Adrenal gland (tissue), 12 donors: ENCODE results near the gene CELA3B. TPM values are rescaled to one million over a fixed set of nuclear protein-coding genes. Genes with fewer than 3 reads are reported as not detected.

Experiments used
- DNase-seq, 7 donors: peaks; one replicate each; pipeline ENCODE4 v3.0.0-alpha.2; 2019 to 2020
- H3K27ac ChIP-seq, 5 donors: fragments of 200-600 bp; sonication (generic) in 4 of 5; 1 replicate in 3 of 5; 2 replicates in 2 of 5; pipeline versions ENCODE4 v1.5.1 to v1.8.0; 2016 to 2020; ENCODE audit warnings: mild to moderate bottlenecking in 1 of 5
- H3K27me3 ChIP-seq: fragments of 200-600 bp; 2 replicates; pipeline ENCODE4 v1.8.0; 2021
- H3K36me3 ChIP-seq, 2 donors: fragments of 200-600 bp; replicated peaks in 1 of 2; 1 replicate in 1 of 2; 2 replicates in 1 of 2; pipeline versions ENCODE4 v1.5.1 to v1.8.0; 2018 to 2022
- H3K4me1 ChIP-seq, 2 donors: fragments of 200-600 bp; replicated peaks in 1 of 2; 1 replicate in 1 of 2; 2 replicates in 1 of 2; pipeline versions ENCODE4 v1.5.1 to v1.8.0; 2018 to 2021
- H3K4me3 ChIP-seq, 4 donors: fragments of 200-600 bp; sonication (generic) in 3 of 4; one replicate each; pipeline ENCODE4 v1.5.1; 2016 to 2018
- H3K9me3 ChIP-seq, 3 donors: fragments of 200-600 bp; sonication (generic) in 1 of 3; replicated peaks in 1 of 3; 1 replicate in 2 of 3; 2 replicates in 1 of 3; pipeline versions ENCODE4 v1.5.1 to v1.8.0; 2016 to 2021
- POLR2A ChIP-seq, 2 donors: fragments of 450-650 bp; IDR thresholded peaks; one replicate each; pipeline ENCODE4 v1.6.1; 2017; ENCODE audit warnings: antibody characterized with exemption in 2 of 2, mild to moderate bottlenecking in 2 of 2, moderate library complexity in 1 of 2
- WGBS, 4 donors: extraction: QIAGEN DNeasy Blood & Tissue Kit in 2 of 4; methylation state at CpG; one replicate each; pipeline versions ENCODE4 v1.1.5 to v1.1.7; 2013 to 2017; 5-methylcytosine and 5-hydroxymethylcytosine counted together
- intact Hi-C, 2 donors: fragments of 100-400 bp; cut with DNase I; formaldehyde crosslinking; loops; one replicate each; pipeline versions ENCODE4 v1.14.1 to v1.15.0; 2022 to 2023
- polyA plus RNA-seq, 3 donors: library from polyadenylated mRNA; stranded (reverse); fragments of 200-250 nt in 2 of 3; fragments of 350-450 nt in 1 of 3; fragmentation: Illumina TruSeq in 1 of 3; extraction: RNeasy Lipid Tissue Mini Kit (QIAGEN cat#74804) in 1 of 3; gene quantifications; one replicate each; pipeline ENCODE4 v1.2.3, GENCODE V29; 2013 to 2014
- total RNA-seq, 9 donors: library from RNA; depleted of rRNA in 4 of 9; stranded (reverse); fragments of >200 nt in 4 of 9; fragments of 120-200 nt in 1 of 9; fragmentation: NEBNext Ultra II Directional in 1 of 9; extraction: Animal tissue kit (Norgen Biotek cat#: 25700) in 1 of 9; gene quantifications; one replicate each; pipeline versions ENCODE4 v1.1.0 to v1.2.4, GENCODE V29; 2013 to 2023
- TF ChIP-seq, protein P1 (sequence below), 6 experiments: fragments of 450-650 bp in 4 of 6; fragments of 200-600 bp in 2 of 6; sonication (generic) in 1 of 6; IDR thresholded peaks; 1 replicate in 5 of 6; 2 replicates in 1 of 6; pipeline versions ENCODE4 v1.5.1 to v1.8.0; 2016 to 2021; ENCODE audit warnings: antibody characterized with exemption in 6 of 6, mild to moderate bottlenecking in 2 of 6, moderate library complexity in 1 of 6
- donor health status: healthy with polysubstance abuse.
- donor health status: Bipolar disorder and iron deficiency.
- donor health status: DM: yes; HTN: yes; CAD: no.
- donor health status: DM: no; HTN: no; CAD: no.
- donor health status: DM: no; HTN: no; CAD: no.
- donor health status: DM: yes; HTN: yes; CAD: no.

CELA3B gene
- total and polyA plus RNA-seq, 12 donors = 0.80 to 7.0 (median 0.84) TPM; not detected in 7

DNA sequence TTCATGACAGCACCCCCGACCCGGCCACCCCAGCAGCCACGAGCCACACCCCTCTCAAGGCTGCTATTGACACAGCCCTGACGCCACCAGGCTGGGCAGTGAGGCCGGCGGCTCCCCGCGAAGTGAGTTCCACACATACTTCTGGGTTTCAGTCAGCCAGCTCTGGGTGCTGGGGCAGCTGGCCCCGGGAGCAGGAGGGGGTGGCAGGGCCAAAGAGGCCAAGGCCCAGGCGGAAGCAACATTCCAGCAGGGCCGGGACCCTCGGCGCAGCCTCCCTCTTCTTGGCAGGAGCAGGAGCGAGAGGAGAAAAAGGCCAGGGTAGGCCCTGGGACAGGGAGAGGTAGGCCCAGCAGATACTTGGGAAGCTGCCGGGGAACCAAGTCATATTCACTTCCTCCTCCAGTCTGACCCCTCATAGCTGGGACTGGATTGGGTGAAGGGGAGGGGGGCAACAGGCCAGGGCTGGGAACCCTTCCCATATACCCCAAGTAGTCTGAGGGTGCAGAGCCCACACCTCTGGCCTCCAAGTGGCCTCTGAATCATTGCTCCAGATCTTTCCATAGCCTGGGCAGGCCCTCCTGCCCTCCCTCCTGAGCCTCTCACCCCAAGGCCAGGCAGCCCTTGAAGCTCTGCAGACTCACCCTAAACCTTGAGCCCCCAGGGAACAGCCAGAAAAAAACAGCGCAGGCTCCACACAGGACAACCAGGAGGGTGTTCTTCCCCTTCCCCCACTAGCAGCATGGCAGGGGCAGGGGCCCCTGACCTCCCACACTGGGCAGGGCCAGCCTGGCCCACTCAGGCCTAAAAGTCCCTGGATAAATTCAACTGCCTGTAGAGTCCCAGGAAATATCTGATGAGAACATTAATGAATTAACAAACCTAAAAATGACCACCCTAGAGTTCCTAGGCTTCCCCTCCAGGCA is 45.4 kb upstream of the CELA3B start:
- Histone ChIP-seq H3K27ac (peak overlapping the region; percentile 86 to 98 (median 95)), H3K36me3 (no peaks in the 10 kb centered on the region), H3K9me3 (no peaks in the 10 kb centered on the region), H3K4me3 (no peak overlapping the region), H3K4me1 (peaks cover 84 to 93% of the 10 kb centered on the region in 2 donors), H3K27me3 (no peaks in the 10 kb centered on the region)
- 7 to 24% (median 16%) methylated on average over 9 to 16 of the region's 16 CpGs for WGBS, 4 donors
- intact Hi-C loops = no loop called here
- DNase-seq = peak; percentile 81 to 92 (median 89)
- TF ChIP-seq, protein P1, sequence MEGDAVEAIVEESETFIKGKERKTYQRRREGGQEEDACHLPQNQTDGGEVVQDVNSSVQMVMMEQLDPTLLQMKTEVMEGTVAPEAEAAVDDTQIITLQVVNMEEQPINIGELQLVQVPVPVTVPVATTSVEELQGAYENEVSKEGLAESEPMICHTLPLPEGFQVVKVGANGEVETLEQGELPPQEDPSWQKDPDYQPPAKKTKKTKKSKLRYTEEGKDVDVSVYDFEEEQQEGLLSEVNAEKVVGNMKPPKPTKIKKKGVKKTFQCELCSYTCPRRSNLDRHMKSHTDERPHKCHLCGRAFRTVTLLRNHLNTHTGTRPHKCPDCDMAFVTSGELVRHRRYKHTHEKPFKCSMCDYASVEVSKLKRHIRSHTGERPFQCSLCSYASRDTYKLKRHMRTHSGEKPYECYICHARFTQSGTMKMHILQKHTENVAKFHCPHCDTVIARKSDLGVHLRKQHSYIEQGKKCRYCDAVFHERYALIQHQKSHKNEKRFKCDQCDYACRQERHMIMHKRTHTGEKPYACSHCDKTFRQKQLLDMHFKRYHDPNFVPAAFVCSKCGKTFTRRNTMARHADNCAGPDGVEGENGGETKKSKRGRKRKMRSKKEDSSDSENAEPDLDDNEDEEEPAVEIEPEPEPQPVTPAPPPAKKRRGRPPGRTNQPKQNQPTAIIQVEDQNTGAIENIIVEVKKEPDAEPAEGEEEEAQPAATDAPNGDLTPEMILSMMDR (IDR thresholded peaks at IDR 0.05) = no peak
- TF ChIP-seq POLR2A (IDR thresholded peaks at IDR 0.05) = peak in 1 of 2 donors; percentile 41

DNA sequence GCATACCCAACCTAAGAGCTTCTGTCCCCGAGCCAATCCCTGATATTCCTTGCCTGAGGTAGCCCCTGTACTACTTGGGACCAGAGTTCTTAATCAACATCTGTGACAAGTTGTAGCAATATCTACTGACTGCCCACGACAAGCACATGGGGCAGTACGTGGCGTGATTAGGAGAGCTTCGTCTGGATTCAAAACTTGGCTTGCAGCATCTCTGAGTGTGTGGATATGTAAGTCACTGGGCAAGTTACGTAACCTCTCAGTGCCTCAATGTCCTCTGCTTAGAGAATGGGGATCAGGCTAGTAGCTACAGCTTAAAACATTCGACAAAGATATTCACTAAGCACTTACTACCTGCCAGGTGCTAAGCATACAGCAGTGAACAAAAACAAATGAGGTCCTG is 44.7 kb upstream of the CELA3B start:
- H3K9me3 ChIP-seq = no peaks in the 10 kb centered on the region
- DNase-seq = peak; percentile 62 to 91 (median 84)
- no peaks in the 10 kb centered on the region for H3K36me3 ChIP-seq
- no peak overlapping the region for H3K4me3 ChIP-seq
- TF ChIP-seq, protein P1 (IDR thresholded peaks at IDR 0.05) = no peak
- TF ChIP-seq POLR2A (IDR thresholded peaks at IDR 0.05) = peak in 1 of 2 donors; percentile 41
- peaks cover 80 to 86% of the 10 kb centered on the region in 2 donors for H3K4me1 ChIP-seq
- intact Hi-C loops = no loop called here
- WGBS, 4 donors = 20 to 33% (median 24%) methylated on average over 7 of the region's 7 CpGs
- no peaks in the 10 kb centered on the region for H3K27me3 ChIP-seq
- peak overlapping the region; percentile 86 to 98 (median 95) for H3K27ac ChIP-seq

DNA sequence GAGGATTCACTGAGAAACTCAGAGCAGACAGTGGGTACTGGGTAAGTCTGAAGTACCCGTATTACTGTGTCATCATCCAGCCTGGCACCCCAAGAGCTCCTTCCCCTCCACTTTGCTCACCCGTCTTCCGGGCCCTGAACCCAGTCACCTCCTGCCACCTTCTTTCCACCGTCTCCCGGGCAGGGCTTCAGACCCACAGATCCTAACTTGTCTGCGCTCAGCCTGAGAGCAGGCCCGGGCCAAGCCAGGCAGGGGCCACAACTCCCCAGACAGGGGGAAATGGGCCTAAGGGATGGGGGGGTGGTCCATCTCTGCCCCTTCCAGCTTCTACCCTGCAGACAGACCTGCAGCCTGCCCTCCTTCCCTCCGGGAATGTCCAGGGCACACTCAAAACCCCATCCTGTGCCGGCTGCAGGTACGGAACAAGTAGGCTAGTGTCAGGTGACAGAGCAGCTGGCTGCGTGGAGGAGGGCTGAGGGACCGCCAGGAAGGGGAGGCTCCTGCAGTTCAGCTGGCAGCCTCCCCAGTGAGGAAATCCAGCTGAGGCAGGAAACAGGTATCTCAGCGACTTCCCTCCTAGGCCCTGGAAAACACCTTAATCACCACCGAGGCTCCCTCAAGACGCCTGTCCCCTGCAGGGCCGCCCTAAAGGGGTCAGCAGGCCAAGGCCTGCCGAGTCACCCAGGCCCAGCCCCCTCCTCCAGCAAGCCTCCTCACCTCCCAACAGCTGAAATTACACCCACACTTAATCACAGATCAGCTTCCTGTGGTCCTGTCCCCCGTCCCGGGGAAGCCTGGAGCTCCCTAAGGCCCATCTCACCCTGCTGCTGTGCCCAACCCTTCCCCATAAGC is 43.2 kb upstream of the CELA3B start:
- Histone ChIP-seq H3K27ac (peak overlapping the region; percentile 71 to 98 (median 95)), H3K27me3 (no peaks in the 10 kb centered on the region), H3K36me3 (no peaks in the 10 kb centered on the region), H3K4me1 (peaks cover 74 to 80% of the 10 kb centered on the region in 2 donors), H3K9me3 (no peaks in the 10 kb centered on the region), H3K4me3 (peak overlapping the region in 1 of 4 donors; percentile 37)
- intact Hi-C loops = no loop called here
- peak; percentile 61 to 83 (median 78) for DNase-seq
- WGBS, 4 donors = 18 to 38% (median 28%) methylated on average over 14 to 19 of the region's 19 CpGs
- TF ChIP-seq, protein P1 (IDR thresholded peaks at IDR 0.05) = no peak
- TF ChIP-seq POLR2A (IDR thresholded peaks at IDR 0.05) = peak in 1 of 2 donors; percentile 47

DNA sequence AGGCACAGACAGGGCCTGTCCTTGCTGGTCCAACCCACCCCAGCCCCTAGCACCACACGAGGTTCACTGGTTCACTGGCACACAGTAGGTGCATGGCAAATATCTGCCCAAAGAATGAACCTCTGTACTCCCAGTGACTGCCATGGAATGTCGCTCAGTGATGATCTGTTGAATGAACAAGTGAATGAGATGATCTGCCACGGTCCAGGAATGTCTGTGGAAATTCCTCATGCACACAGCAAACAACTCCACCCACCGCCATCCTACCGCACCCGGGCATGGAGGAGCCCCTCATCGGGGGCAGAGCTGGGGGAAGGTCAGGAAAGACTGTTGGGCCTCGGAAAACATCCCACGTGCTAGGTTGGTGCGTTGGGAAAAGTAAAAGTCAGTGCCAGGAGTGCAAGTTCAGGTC is 41.4 kb upstream of the CELA3B start:
- H3K36me3 ChIP-seq = no peaks in the 10 kb centered on the region
- DNase-seq = no peak
- peaks cover 77 to 83% of the 10 kb centered on the region in 2 donors for H3K4me1 ChIP-seq
- H3K4me3 ChIP-seq = peak overlapping the region in 2 of 4 donors; percentile 56 to 78
- intact Hi-C loops = no loop called here
- no peaks in the 10 kb centered on the region for H3K27me3 ChIP-seq
- 23 to 31% (median 25%) methylated on average over 8 to 10 of the region's 10 CpGs for WGBS, 4 donors
- no peak for TF ChIP-seq POLR2A (IDR thresholded peaks at IDR 0.05)
- TF ChIP-seq, protein P1 (IDR thresholded peaks at IDR 0.05) = no peak
- peak overlapping the region; percentile 37 to 98 (median 95) for H3K27ac ChIP-seq
- H3K9me3 ChIP-seq = no peaks in the 10 kb centered on the region
